Measurements from ENCODE around the gene FBXO15.

FBXO15 gene

GRCh38 chr18:74110149-74110548 lies 37.5 kb downstream of the FBXO15 start:
- no peak for DNase-seq

- no peak for DNase-seq
Measured at GRCh38 chr18:74108460-74108859, 39.2 kb downstream of the FBXO15 start.

DNA sequence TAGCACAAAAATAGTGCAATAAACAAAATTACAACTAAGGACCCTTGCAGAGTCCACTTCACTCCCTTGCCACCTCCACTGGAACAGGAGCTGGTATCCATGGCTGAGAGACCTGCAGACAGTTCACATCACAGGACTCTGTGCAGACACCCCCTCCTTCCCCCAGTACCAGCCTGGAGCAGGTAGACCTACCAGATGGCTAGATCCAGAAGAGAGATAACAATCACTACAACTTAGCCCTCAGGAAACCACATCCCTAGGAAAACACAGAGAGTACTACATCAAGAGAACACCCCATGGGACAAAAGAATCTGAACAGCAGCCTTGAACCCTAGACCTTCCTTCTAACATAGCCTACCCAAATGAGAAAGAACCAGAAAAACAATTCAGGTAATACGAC lies 49.8 kb downstream of the FBXO15 start:
- no peak for DNase-seq

- DNase-seq = no peak
Measured at GRCh38 chr18:74092922-74093321, 54.7 kb downstream of the FBXO15 start.

DNA sequence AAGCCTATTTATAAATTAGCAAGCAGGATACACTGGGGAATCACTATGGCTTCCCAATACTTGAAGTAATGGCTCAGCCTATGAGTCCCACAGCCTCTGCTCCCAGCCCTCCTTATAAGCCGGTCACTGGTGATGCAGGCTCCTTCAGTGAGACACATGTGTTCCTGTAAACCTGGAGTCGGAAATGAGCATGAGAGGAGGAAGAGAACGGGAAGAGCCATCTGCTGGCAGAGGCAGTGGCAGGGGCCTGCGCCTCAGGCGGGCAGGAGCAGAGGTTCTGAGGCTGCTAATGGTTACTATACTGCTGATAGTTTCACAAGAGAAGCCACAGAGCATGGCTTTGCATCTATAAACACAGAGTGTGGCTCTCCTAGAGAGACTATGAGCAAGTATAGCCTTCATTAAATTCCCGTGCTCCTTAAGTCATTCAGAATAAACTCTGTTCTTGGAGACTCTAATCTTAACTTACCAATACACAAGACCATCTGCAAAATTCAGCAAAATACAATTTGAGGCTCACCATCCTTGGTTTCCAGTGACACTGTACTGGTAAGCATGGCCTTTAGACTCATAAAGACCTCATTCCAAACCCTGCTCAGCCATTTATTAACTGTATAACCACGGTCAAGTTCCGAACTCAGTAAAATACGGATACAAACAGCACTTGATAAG lies 63.3 kb downstream of the FBXO15 start:
- DNase-seq = no peak

DNA sequence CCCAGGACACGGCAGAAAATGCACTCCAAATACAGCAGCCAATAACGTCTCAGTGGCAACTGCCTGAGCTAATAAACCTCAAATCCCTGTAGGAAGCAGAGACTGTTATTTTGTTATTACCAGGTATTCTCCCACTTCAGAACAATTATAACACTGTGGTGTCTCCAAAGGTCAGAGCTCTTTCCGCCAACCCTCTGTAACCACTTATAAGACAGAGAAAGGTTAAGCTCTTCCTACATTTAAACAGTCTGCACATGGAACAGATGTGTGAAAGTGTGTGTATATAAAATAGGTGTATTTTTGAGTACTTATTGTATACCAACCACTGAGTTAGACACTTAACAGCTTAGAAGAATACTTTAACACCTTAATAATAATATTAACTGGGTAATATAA lies 64.1 kb downstream of the FBXO15 start:
- DNase-seq = no peak

- DNase-seq = peak; percentile 8
Measured at GRCh38 chr18:74082742-74083556, 64.7 kb downstream of the FBXO15 start.

DNA sequence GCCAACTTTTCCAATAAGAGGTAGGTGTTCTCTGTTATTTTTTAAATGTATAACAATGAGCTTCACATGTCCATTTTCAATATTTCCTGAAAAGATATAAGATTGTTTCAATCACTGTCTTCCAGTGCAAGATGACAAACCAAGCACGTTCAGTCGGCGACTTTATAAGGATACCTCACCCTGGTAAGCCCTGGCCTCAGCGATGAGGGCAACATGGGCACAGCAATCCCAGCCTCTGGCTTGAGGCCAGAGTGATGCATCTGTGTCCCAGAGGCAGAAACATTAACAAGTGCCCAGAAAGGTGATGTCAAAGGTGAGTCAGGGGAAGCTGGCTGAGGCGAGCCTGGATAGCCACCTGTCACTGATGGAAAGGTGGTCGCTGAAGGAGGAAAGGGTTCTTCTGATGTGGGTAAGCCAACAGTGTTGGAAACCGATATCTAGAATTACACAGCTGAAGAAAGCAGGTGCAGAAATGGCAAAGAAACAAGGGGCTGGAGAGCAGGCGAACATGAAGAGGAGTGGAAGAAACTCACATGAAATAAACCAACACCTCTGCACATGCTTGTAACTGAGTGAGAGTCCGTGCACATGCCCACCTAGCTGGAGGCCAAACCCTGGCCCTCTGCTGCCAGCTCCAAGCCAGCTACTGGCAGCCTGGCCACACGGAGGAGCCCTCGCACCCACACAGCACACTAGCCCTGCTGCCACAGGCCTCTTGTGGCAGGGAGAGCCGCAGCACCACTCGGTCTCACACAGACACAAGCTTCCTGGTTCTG lies 65.5 kb downstream of the FBXO15 start:
- peak; percentile 46 for DNase-seq

DNA sequence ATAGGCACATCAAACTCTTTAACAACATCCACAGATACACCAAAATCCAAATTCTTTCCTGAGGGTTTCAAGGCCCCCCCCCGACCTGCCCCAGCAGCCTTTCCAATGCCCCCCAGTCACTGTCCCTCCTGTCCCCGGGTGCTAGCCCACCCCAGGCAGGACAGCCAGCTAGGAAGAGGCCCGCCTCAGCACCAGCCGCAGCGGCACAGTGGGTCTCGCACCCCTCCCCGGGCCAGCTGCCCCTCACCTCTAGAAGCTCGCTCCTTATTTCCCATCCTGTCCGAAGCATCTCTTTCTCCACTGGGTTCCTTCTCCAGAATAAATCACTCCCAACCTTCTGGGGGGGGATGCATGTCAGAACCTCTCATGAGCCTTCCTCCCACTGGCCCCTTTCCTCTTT lies 69.4 kb downstream of the FBXO15 start:
- no peak for DNase-seq

DNA sequence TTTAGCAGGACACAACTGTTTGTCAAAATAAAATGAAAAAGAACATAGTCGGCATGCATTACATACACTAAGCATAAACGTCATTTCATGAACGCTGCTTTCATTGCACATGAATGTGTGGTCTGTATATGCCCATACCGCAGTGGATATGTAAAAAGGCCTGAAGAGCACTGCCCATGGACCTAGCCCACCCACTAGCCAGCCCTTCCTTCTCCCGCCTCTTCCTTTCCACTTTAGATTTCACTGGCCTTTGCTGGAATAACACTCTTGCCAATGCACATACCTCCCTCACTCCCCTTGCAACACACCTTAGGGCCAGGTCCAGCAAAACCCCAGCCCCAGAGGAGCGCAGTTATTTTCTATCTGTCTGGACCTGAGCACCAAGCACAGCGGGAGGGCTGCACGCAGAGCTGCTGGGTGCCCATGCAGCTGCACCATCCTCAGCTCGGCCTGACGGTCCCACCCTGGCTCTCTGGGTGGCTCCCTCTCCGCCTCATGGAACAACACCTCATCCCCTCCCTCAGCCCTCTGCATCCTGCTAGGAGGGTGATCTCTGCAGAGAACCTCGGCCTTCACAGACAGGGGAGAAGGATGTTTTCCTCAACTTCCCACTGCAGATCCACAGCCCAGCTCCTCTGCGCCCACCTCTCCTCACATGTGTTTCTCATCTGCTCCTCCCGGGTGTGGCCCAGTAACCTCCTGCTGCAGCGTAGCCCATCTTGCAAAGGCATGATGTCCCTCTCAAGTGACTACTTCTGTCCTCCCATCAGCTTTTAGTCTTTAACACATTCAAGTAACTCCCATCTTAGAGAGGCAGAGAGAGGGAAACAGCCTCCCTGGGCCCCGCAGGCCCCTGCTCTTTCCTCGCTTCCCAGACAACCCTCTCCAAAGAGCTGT lies 72.7 kb downstream of the FBXO15 start:
- DNase-seq = no peak

DNA sequence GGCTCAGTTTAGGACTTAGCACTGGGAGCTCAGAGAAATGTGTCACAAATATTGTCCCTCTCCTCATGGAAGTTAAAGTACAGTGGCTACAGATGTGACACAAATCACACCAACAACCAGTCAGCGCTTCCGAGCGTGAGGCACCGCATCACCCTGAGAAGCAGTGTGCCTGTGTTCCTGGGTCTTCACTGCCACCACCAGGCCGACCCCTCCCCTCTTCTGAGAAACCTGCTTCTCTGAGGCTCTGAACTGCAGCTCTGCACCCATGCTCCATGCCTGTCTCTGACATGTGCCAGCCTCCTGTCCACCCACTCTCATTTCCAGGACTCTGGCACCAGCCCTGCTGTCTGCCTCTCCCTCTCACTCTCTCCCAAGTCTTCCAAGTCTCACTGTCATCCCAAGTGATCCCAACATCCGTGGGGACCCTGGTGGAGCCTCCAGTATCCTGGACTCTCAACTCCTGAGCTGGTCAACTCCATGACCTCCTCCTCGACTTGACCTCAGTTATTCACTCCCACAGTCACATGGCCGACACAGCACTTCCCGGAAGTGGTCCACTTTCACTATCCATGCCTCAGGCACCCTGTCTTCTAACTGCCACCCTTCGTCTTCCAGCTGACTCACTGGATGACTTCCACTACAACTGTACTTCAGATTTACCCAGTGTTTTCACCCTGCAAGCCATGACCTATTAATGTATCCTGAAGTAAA lies 73.5 kb downstream of the FBXO15 start:
- DNase-seq = no peak

- no peak for DNase-seq
Measured at GRCh38 chr18:74069178-74070050, 78.2 kb downstream of the FBXO15 start.

- no peak for DNase-seq
Measured at GRCh38 chr18:74068296-74068695, 79.3 kb downstream of the FBXO15 start.

- DNase-seq = no peak
Measured at GRCh38 chr18:74066018-74066417, 81.6 kb downstream of the FBXO15 start.

DNA sequence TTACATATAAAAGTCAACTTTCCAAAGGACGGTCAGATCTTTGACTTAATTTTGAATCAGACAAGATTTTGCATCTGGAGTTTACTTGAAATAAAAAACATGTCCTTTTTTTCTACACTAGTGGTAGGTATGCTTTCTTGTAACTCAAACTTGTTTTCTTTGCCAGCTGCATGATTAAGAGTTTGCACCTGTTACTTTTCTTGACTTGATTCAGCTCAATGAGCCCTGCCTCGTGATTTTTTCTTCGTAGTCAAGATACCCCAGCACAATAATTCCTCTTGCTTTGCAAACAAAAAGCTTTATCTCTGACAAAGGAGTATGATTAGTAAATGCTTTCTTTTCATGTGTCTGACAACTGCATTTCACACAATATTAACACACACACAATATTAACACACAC lies 82.3 kb downstream of the FBXO15 start:
- no peak for DNase-seq

DNA sequence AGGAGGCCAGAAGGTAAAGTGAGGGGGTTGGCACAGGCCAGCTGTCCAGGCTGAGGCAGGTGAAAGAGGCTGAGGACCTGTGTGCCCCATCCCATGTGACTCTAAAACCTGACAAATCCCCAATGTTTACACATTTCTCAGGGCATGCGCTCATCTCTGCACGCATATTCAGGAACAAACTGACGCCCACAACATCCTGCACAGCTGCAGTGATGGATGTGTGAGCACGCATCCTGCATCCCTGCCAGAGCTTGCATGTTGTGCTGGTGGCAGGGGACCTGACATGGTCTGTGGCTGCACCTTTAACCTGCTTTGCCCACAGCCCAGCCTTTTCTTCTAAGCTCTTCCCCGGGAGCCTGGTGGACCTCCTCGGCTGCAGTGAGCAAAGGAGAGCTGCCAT lies 83.1 kb downstream of the FBXO15 start:
- no peak for DNase-seq

- no peak for DNase-seq
Measured at GRCh38 chr18:74063557-74063956, 84.1 kb downstream of the FBXO15 start.

DNA sequence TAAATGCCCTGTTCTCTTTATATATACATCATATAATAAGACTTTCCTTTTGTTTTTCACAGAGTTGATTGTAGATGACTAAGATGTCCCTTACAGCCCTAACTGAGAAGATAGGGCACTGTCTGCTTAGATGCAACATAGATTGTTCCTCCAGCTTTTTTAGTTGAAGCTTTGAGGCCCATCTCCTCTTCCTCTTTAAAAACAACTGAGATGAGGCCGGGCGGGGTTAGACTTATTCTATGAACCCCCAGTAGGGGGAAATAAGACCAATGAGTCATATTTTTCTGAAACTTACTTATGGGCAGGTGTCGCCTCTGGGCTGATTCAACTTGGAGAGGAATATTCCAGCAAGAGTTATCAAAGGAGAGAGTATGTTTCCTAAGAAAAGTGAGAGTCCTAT lies 84.6 kb downstream of the FBXO15 start:
- DNase-seq = no peak

- DNase-seq = no peak
Measured at GRCh38 chr18:74062037-74062436, 85.6 kb downstream of the FBXO15 start.

DNA sequence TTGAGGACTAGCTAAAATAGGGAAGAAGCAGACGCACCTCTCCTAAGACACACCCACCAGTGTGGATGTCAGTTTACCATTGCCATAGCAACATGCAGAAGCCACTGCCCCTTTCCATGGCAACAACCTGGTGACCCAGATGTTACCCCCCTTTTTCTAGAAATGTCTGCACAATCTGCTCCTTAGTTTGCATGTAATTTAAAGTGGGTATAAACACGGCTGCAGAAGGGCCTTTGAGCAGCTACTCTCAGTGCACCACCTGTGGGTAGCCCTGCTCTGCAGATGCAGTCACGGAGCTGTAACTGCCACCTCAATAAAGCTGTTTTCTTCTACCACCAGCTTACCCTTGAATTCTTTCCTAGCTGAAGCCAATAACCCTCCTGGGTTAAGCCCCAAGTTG lies 87.1 kb downstream of the FBXO15 start:
- DNase-seq = no peak

GRCh38 chr18:74050807-74051206 lies 96.8 kb downstream of the FBXO15 start:
- DNase-seq = no peak

Measured in activated naive CD4-positive, alpha-beta T cell treated with Interleukin-2 at 50 U/mL for 16 hours (primary cell).